DOHH2 (cell line): ENCODE measurements around the gene CYP4F2.
"Not testable (repeated sequence)": the region's sequence is repeated elsewhere in the genome, so short reads cannot be mapped to it uniquely, and the experiment has no call there.

Experiments used
- H3F3A ChIP-seq: fragments of 200-600 bp; sonication (generic), shearing (Covaris generic); 2 replicates; pipeline ENCODE4 v1.6.0; 2016; ENCODE audit warnings: antibody characterized with exemption, mild to moderate bottlenecking; ENCODE audit not compliant: control insufficient read depth, insufficient read depth
- H3K27ac ChIP-seq: fragments of 200-600 bp; sonication (generic); 2 replicates; pipeline ENCODE4 v1.5.1; 2014; ENCODE audit warnings: low read depth, mild to moderate bottlenecking, low read length, moderate library complexity
- H3K27me3 ChIP-seq: fragments of 200-600 bp; sonication (generic); 2 replicates; pipeline ENCODE4 v1.6.1; 2014; ENCODE audit warnings: mild to moderate bottlenecking, low read length, mixed read lengths; ENCODE audit not compliant: control insufficient read depth
- H3K36me3 ChIP-seq: fragments of 200-600 bp; sonication (generic); 2 replicates; pipeline ENCODE4 v1.6.1; 2014; ENCODE audit warnings: mild to moderate bottlenecking, low read length, moderate library complexity, mixed read lengths; ENCODE audit not compliant: control insufficient read depth
- H3K4me1 ChIP-seq: fragments of 200-600 bp; sonication (generic); 2 replicates; pipeline ENCODE4 v1.6.1; 2014; ENCODE audit warnings: mild to moderate bottlenecking, low read length, mixed read lengths; ENCODE audit not compliant: control insufficient read depth
- H3K4me2 ChIP-seq: fragments of 200-600 bp; sonication (generic); 2 replicates; pipeline ENCODE4 v1.6.0; 2014; ENCODE audit warnings: mild to moderate bottlenecking, low read length, moderate library complexity
- H3K4me3 ChIP-seq: fragments of 200-600 bp; sonication (generic); 2 replicates; pipeline ENCODE4 v1.5.1; 2014; ENCODE audit warnings: mild to moderate bottlenecking, low read length, mixed read lengths
- H3K79me2 ChIP-seq: fragments of 200-600 bp; sonication (generic); 2 replicates; pipeline ENCODE4 v1.6.1; 2014; ENCODE audit warnings: mild to moderate bottlenecking, low read length, mixed read lengths; ENCODE audit not compliant: control insufficient read depth
- H3K9me2 ChIP-seq: fragments of 200-600 bp; sonication (generic); replicated peaks from 2 replicates; pipeline ENCODE4 v1.6.1; 2014; ENCODE audit warnings: mild to moderate bottlenecking, low read length, mixed read lengths; ENCODE audit not compliant: control insufficient read depth
- H3K9me3 ChIP-seq: fragments of 200-600 bp; sonication (generic); 2 replicates; pipeline ENCODE4 v1.6.1; 2014; ENCODE audit warnings: antibody characterized with exemption, low read length, mixed read lengths; ENCODE audit not compliant: control insufficient read depth, insufficient read depth
- H4K20me1 ChIP-seq: fragments of 200-600 bp; sonication (generic); 2 replicates; pipeline ENCODE4 v1.6.0; 2014; ENCODE audit warnings: low read depth, mild to moderate bottlenecking, antibody characterized with exemption, low read length, moderate library complexity; ENCODE audit not compliant: control insufficient read depth, insufficient read depth
- CTCF ChIP-seq: fragments of 200-600 bp; sonication (generic); IDR thresholded peaks from one replicate; pipeline ENCODE4 v1.5.1; 2014; ENCODE audit warnings: antibody characterized with exemption, mild to moderate bottlenecking, low read depth, low read length; ENCODE audit not compliant: poor library complexity, severe bottlenecking
- EZH2phosphoT487 ChIP-seq: fragments of 200-600 bp; sonication (generic); IDR thresholded peaks from 2 replicates; pipeline ENCODE4 v1.6.1; 2017; ENCODE audit warnings: borderline replicate concordance, mild to moderate bottlenecking, antibody characterized with exemption, low read length, moderate library complexity, mixed read lengths

Gene CYP4F2

GRCh38 chr19:15936950-15937349 lies 39.1 kb upstream of the CYP4F2 start:
- TF ChIP-seq EZH2phosphoT487 (no peak), CTCF (no peak)
- H3K4me1 ChIP-seq, result no peaks in the 10 kb centered on the region
- H3F3A ChIP-seq, result no peaks in the 10 kb centered on the region
- no peak overlapping the region for H3K27ac ChIP-seq
- H3K36me3 ChIP-seq, result no peaks in the 10 kb centered on the region
- H3K9me2 ChIP-seq, result no peaks in the 10 kb centered on the region
- no peaks in the 10 kb centered on the region for H3K79me2 ChIP-seq
- H4K20me1 ChIP-seq, result no peaks in the 10 kb centered on the region
- no peaks in the 10 kb centered on the region for H3K27me3 ChIP-seq
- H3K4me3 ChIP-seq, result no peak overlapping the region
- H3K9me3 ChIP-seq, result no peaks in the 10 kb centered on the region; the same call in 1 of the 2 replicates
- no peak overlapping the region for H3K4me2 ChIP-seq

GRCh38 chr19:15936173-15936572 lies 38.3 kb upstream of the CYP4F2 start:
- no peaks in the 10 kb centered on the region; the same call in 1 of the 2 replicates for H3K9me3 ChIP-seq
- no peak overlapping the region for H3K27ac ChIP-seq
- no peak overlapping the region for H3K4me2 ChIP-seq
- no peaks in the 10 kb centered on the region for H4K20me1 ChIP-seq
- no peak overlapping the region for H3K4me3 ChIP-seq
- H3K27me3 ChIP-seq, result no peaks in the 10 kb centered on the region
- no peaks in the 10 kb centered on the region for H3K79me2 ChIP-seq
- TF ChIP-seq CTCF, result no peak
- TF ChIP-seq EZH2phosphoT487, result no peak
- H3K9me2 ChIP-seq, result no peaks in the 10 kb centered on the region
- H3F3A ChIP-seq, result no peaks in the 10 kb centered on the region
- no peaks in the 10 kb centered on the region for H3K4me1 ChIP-seq
- H3K36me3 ChIP-seq, result no peaks in the 10 kb centered on the region

- H3F3A ChIP-seq, result no peaks in the 10 kb centered on the region
- H3K27ac ChIP-seq, result no peak overlapping the region
- no peaks in the 10 kb centered on the region for H3K4me1 ChIP-seq
- no peaks in the 10 kb centered on the region; the same call in 1 of the 2 replicates for H3K9me3 ChIP-seq
- H3K9me2 ChIP-seq, result no peaks in the 10 kb centered on the region
- no peaks in the 10 kb centered on the region for H3K27me3 ChIP-seq
- H3K4me2 ChIP-seq, result no peak overlapping the region
- H3K4me3 ChIP-seq, result no peak overlapping the region
- no peaks in the 10 kb centered on the region for H4K20me1 ChIP-seq
- H3K79me2 ChIP-seq, result no peaks in the 10 kb centered on the region
- H3K36me3 ChIP-seq, result no peaks in the 10 kb centered on the region
- no peak for TF ChIP-seq EZH2phosphoT487
These were observed 37.4 kb upstream of the CYP4F2 start for GRCh38 chr19:15935167-15935702.

- Histone ChIP-seq H4K20me1 (no peaks in the 10 kb centered on the region), H3K9me3 (no peaks in the 10 kb centered on the region; the same call in 1 of the 2 replicates), H3K79me2 (no peaks in the 10 kb centered on the region), H3K27me3 (no peaks in the 10 kb centered on the region), H3K27ac (no peak within 1 kb of the TSS), H3K36me3 (no peaks in the 10 kb centered on the region), H3K9me2 (no peaks in the 10 kb centered on the region), H3K4me3 (no peak within 1 kb of the TSS), H3K4me2 (no peak within 1 kb of the TSS), H3K4me1 (no peaks in the 10 kb centered on the region), H3F3A (no peaks in the 10 kb centered on the region)
- TF ChIP-seq CTCF (no peak), EZH2phosphoT487 (no peak)
These were observed 36.6 kb upstream of the CYP4F2 start, which contains the start of gene CYP4F11 for GRCh38 chr19:15934332-15935078. CYP4F11 (minus strand) TSS chr19:15934529; CDS start chr19:15934408, 121 bp downstream.

- not testable (repeated sequence) for H3K4me2 ChIP-seq, H3K79me2 ChIP-seq, H3K36me3 ChIP-seq, H3K27me3 ChIP-seq, H3K4me3 ChIP-seq, H3K4me1 ChIP-seq, H3K9me2 ChIP-seq, H4K20me1 ChIP-seq, H3F3A ChIP-seq, H3K9me3 ChIP-seq, H3K27ac ChIP-seq
These were observed 36.0 kb upstream of the CYP4F2 start for GRCh38 chr19:15933761-15934331.
